ENCODE results near the gene WIPF1.

WIPF1 gene

DNA sequence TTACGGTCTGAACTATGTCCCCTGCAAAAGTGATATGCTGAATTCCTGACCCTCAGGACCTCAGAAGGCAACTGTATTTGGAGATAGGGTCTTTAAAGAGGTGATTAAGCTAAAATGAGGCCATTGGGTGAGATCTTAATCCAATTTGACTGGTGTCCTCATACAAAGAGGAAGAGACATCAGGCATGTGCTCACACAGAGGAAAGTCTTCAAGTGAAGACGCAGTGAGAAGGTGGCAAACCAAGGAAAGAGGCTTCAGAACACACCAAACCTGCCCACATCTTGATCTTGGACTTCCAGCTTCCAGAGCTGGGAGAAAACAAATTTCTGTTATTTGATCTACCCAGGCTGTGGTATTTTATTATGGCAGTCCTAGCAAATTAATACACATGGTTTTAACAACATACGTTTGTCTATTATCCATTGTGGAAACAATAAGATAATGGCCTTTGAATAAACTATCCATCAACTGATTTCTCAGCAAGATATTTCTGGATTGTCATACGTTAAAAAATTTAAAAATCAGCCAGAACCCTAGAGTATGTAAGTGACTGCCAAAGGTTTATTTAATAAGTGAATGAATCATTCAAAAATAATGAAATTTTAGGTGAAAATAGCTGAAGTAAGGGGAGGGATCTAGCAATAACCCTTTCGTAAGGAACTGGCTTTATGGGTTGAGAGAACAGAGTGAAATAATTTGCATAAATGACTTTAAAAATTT lies 6.5 kb downstream of the WIPF1 start:
- no peak overlapping the region for H2BK12ac ChIP-seq (ENCODE audit: low read length in 2 of 2)
- H3K18ac ChIP-seq (ENCODE audit: low read depth in 1 of 2, low read length in 2 of 2) = no peak overlapping the region
- no peak overlapping the region for H4K91ac ChIP-seq (ENCODE audit: low read length)
- H3K27me3 ChIP-seq (ENCODE audit: control insufficient read depth in 1 of 2, insufficient read depth in 1 of 2, low read length in 2 of 2) = no peaks in the 10 kb centered on the region
- no peaks in the 10 kb centered on the region for H3K36me3 ChIP-seq (ENCODE audit: control insufficient read depth in 1 of 2, insufficient read depth in 2 of 2, low read depth in 1 of 2, low read length in 2 of 2)
- H3K4me1 ChIP-seq (ENCODE audit: control insufficient read depth, insufficient read depth, low read depth, low read length) = peaks cover 7% of the 10 kb centered on the region
- H2BK120ac ChIP-seq (ENCODE audit: low read depth, low read length) = no peak overlapping the region
- no peak overlapping the region for H3K23ac ChIP-seq (ENCODE audit: low read length in 2 of 2)
- H2AFZ ChIP-seq (ENCODE audit: low read depth, low read length) = no peak overlapping the region
- no peak overlapping the region for H2BK5ac ChIP-seq (ENCODE audit: low read depth, low read length, poor library complexity, severe bottlenecking)
- no peak overlapping the region for H4K8ac ChIP-seq (ENCODE audit: low read length)
- H3K27ac ChIP-seq (ENCODE audit: low read length, poor library complexity, severe bottlenecking) = no peak overlapping the region
- peaks cover 27% of the 10 kb centered on the region for H3K79me1 ChIP-seq (replicated peaks; ENCODE audit: low read length, poor library complexity, severe bottlenecking)
- H3K9me3 ChIP-seq (ENCODE audit: control insufficient read depth, low read length) = no peaks in the 10 kb centered on the region
- 100% methylated on average over 2 of the region's 5 CpGs for WGBS
- peak overlapping the region; percentile 17 for H3K9ac ChIP-seq (ENCODE audit: low read length)
- no peak overlapping the region for H3K4me2 ChIP-seq (ENCODE audit: low read length, poor library complexity, severe bottlenecking)
- H3K4ac ChIP-seq (ENCODE audit: low read depth in 1 of 2, low read length in 2 of 2) = no peak overlapping the region
- H2BK15ac ChIP-seq (ENCODE audit: low read depth, poor library complexity, severe bottlenecking) = no peak overlapping the region
- no peak overlapping the region for H2AK5ac ChIP-seq (ENCODE audit: low read length, severe bottlenecking)
- no peak overlapping the region for H3K14ac ChIP-seq (ENCODE audit: low read length in 2 of 2)
- no peak overlapping the region for H3K4me3 ChIP-seq (ENCODE audit: insufficient read depth in 1 of 2, low read depth in 1 of 2, low read length in 2 of 2)
- DNase-seq = no peak

DNA sequence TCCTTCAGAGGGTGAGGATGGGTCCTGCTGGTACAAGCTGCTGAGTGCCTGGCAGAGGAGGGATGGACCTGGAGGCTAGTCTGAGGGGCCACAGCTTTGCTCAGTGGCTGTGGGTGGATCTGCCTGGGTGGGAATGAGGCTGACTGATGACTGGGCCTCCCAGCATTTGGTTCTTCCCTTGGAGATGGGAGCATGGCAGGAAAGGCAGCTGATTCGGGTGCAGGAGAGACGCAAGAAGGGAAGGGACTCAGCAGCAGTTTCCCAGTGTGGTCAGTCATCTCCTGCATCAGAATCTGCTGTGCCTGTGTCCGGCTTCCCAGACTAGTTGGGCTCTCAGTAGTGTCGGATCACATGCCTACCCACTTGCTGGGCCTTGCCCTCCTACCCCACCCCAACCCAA lies 7.3 kb downstream of the WIPF1 start:
- H4K8ac ChIP-seq (ENCODE audit: low read length) = peak overlapping the region; percentile 69
- H2BK15ac ChIP-seq (ENCODE audit: low read depth, poor library complexity, severe bottlenecking) = peak overlapping the region; percentile 39
- no peaks in the 10 kb centered on the region for H3K36me3 ChIP-seq (ENCODE audit: control insufficient read depth in 1 of 2, insufficient read depth in 2 of 2, low read depth in 1 of 2, low read length in 2 of 2)
- peaks cover 30% of the 10 kb centered on the region for H3K79me1 ChIP-seq (replicated peaks; ENCODE audit: low read length, poor library complexity, severe bottlenecking)
- peak overlapping the region; percentile 77 for H4K91ac ChIP-seq (ENCODE audit: low read length)
- H3K27me3 ChIP-seq (ENCODE audit: control insufficient read depth in 1 of 2, insufficient read depth in 1 of 2, low read length in 2 of 2) = no peaks in the 10 kb centered on the region
- no peak overlapping the region for H3K4me3 ChIP-seq (ENCODE audit: insufficient read depth in 1 of 2, low read depth in 1 of 2, low read length in 2 of 2)
- no peak overlapping the region for H3K14ac ChIP-seq (ENCODE audit: low read length in 2 of 2)
- H2BK5ac ChIP-seq (ENCODE audit: low read depth, low read length, poor library complexity, severe bottlenecking) = no peak overlapping the region
- H3K9me3 ChIP-seq (ENCODE audit: control insufficient read depth, low read length) = no peaks in the 10 kb centered on the region
- peak overlapping the region in 1 of 2 experiments; percentile 2 for H3K4ac ChIP-seq (ENCODE audit: low read depth in 1 of 2, low read length in 2 of 2)
- H3K18ac ChIP-seq (ENCODE audit: low read depth in 1 of 2, low read length in 2 of 2) = peak overlapping the region; percentile 16 to 49
- 100% methylated on average over 2 of the region's 4 CpGs for WGBS
- peaks cover 7% of the 10 kb centered on the region for H3K4me1 ChIP-seq (ENCODE audit: control insufficient read depth, insufficient read depth, low read depth, low read length)
- H2AFZ ChIP-seq (ENCODE audit: low read depth, low read length) = no peak overlapping the region
- no peak overlapping the region for H3K9ac ChIP-seq (ENCODE audit: low read length)
- H3K27ac ChIP-seq (ENCODE audit: low read length, poor library complexity, severe bottlenecking) = no peak overlapping the region
- no peak overlapping the region for H2BK120ac ChIP-seq (ENCODE audit: low read depth, low read length)
- H3K4me2 ChIP-seq (ENCODE audit: low read length, poor library complexity, severe bottlenecking) = no peak overlapping the region
- H2AK5ac ChIP-seq (ENCODE audit: low read length, severe bottlenecking) = peak overlapping the region; percentile 15
- DNase-seq = no peak
- H2BK12ac ChIP-seq (ENCODE audit: low read length in 2 of 2) = peak overlapping the region; percentile 2 to 29
- H3K23ac ChIP-seq (ENCODE audit: low read length in 2 of 2) = no peak overlapping the region

DNA sequence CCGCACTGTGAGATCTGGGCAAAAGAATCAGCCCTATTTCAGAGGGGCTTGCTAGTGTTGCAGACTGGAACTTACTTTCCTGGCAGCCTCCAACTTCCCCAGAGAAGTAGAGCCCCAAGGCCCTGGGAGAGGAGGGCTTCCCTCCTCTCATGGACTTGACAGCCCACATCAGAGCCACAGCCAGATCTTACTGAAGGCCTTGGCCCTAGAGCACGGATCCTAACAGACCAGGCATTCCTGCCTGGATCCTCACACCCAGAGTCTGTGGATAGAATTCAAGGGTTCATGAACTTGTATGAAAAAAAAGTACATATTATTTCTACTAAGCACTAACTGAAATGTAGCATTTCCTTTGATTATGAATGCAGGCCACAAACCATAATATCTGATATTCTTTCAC lies 8.3 kb downstream of the WIPF1 start:
- no peak overlapping the region for H2BK12ac ChIP-seq (ENCODE audit: low read length in 2 of 2)
- no peak overlapping the region for H3K4me3 ChIP-seq (ENCODE audit: insufficient read depth in 1 of 2, low read depth in 1 of 2, low read length in 2 of 2)
- no peak overlapping the region for H4K8ac ChIP-seq (ENCODE audit: low read length)
- DNase-seq = no peak
- no peak overlapping the region for H3K27ac ChIP-seq (ENCODE audit: low read length, poor library complexity, severe bottlenecking)
- H2AFZ ChIP-seq (ENCODE audit: low read depth, low read length) = no peak overlapping the region
- H3K36me3 ChIP-seq (ENCODE audit: control insufficient read depth in 1 of 2, insufficient read depth in 2 of 2, low read depth in 1 of 2, low read length in 2 of 2) = peaks cover 3 to 9% of the 10 kb centered on the region in 2 experiments
- no peaks in the 10 kb centered on the region for H3K9me3 ChIP-seq (ENCODE audit: control insufficient read depth, low read length)
- 100% methylated on average over 1 of the region's 2 CpGs for WGBS
- H3K79me1 ChIP-seq (replicated peaks; ENCODE audit: low read length, poor library complexity, severe bottlenecking) = peaks cover 30% of the 10 kb centered on the region
- no peak overlapping the region for H2BK5ac ChIP-seq (ENCODE audit: low read depth, low read length, poor library complexity, severe bottlenecking)
- no peak overlapping the region for H3K4ac ChIP-seq (ENCODE audit: low read depth in 1 of 2, low read length in 2 of 2)
- no peak overlapping the region for H3K4me2 ChIP-seq (ENCODE audit: low read length, poor library complexity, severe bottlenecking)
- peak overlapping the region in 1 of 2 experiments; percentile 55 for H3K18ac ChIP-seq (ENCODE audit: low read depth in 1 of 2, low read length in 2 of 2)
- no peak overlapping the region for H3K9ac ChIP-seq (ENCODE audit: low read length)
- H3K23ac ChIP-seq (ENCODE audit: low read length in 2 of 2) = no peak overlapping the region
- H3K4me1 ChIP-seq (ENCODE audit: control insufficient read depth, insufficient read depth, low read depth, low read length) = peaks cover 7% of the 10 kb centered on the region
- H2BK120ac ChIP-seq (ENCODE audit: low read depth, low read length) = no peak overlapping the region
- peak overlapping the region; percentile 12 for H2BK15ac ChIP-seq (ENCODE audit: low read depth, poor library complexity, severe bottlenecking)
- H3K27me3 ChIP-seq (ENCODE audit: control insufficient read depth in 1 of 2, insufficient read depth in 1 of 2, low read length in 2 of 2) = no peaks in the 10 kb centered on the region
- H3K14ac ChIP-seq (ENCODE audit: low read length in 2 of 2) = no peak overlapping the region
- H2AK5ac ChIP-seq (ENCODE audit: low read length, severe bottlenecking) = no peak overlapping the region
- H4K91ac ChIP-seq (ENCODE audit: low read length) = no peak overlapping the region

DNA sequence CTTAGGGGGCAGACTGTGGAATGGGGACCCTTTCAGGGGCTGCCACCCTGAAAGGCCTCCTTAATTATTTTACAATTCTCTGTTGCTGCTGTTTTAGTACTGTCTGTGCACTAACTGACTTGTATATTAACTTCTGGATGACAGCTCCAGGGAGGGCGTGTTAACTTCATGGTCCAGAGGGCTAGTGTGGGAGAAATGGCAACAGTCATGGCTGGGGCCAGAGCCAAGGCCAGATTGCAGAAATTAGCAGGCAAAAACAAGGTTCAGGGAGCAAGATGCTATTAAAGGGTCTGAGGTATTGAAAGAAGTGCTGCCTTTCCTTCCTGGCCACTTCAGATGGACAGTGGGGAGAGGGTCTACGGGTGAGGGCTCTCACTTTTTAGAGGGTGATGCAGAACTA lies 9.1 kb downstream of the WIPF1 start:
- Histone ChIP-seq H2AK5ac (ENCODE audit: low read length, severe bottlenecking) (no peak overlapping the region), H2BK5ac (ENCODE audit: low read depth, low read length, poor library complexity, severe bottlenecking) (no peak overlapping the region), H3K18ac (ENCODE audit: low read depth in 1 of 2, low read length in 2 of 2) (no peak overlapping the region), H2AFZ (ENCODE audit: low read depth, low read length) (no peak overlapping the region), H2BK12ac (ENCODE audit: low read length in 2 of 2) (peak overlapping the region in 1 of 2 experiments; percentile 19), H2BK120ac (ENCODE audit: low read depth, low read length) (no peak overlapping the region), H3K23ac (ENCODE audit: low read length in 2 of 2) (no peak overlapping the region), H3K36me3 (ENCODE audit: control insufficient read depth in 1 of 2, insufficient read depth in 2 of 2, low read depth in 1 of 2, low read length in 2 of 2) (peaks cover 3 to 17% of the 10 kb centered on the region in 2 experiments), H4K8ac (ENCODE audit: low read length) (peak overlapping the region; percentile 13), H3K4me2 (ENCODE audit: low read length, poor library complexity, severe bottlenecking) (no peak overlapping the region), H3K4ac (ENCODE audit: low read depth in 1 of 2, low read length in 2 of 2) (no peak overlapping the region), H3K4me1 (ENCODE audit: control insufficient read depth, insufficient read depth, low read depth, low read length) (peaks cover 7% of the 10 kb centered on the region), H4K91ac (ENCODE audit: low read length) (peak overlapping the region; percentile 53), H3K9ac (ENCODE audit: low read length) (no peak overlapping the region), H3K14ac (ENCODE audit: low read length in 2 of 2) (no peak overlapping the region), H3K9me3 (ENCODE audit: control insufficient read depth, low read length) (no peaks in the 10 kb centered on the region), H3K27ac (ENCODE audit: low read length, poor library complexity, severe bottlenecking) (no peak overlapping the region), H3K79me1 (replicated peaks; ENCODE audit: low read length, poor library complexity, severe bottlenecking) (peaks cover 30% of the 10 kb centered on the region), H3K4me3 (ENCODE audit: insufficient read depth in 1 of 2, low read depth in 1 of 2, low read length in 2 of 2) (no peak overlapping the region), H2BK15ac (ENCODE audit: low read depth, poor library complexity, severe bottlenecking) (no peak overlapping the region), H3K27me3 (ENCODE audit: control insufficient read depth in 1 of 2, insufficient read depth in 1 of 2, low read length in 2 of 2) (no peaks in the 10 kb centered on the region)
- 97% methylated on average over 2 of the region's 2 CpGs for WGBS
- DNase-seq = no peak
